Neuronal stem cell (in vitro differentiated cells): Measurements from ENCODE around the gene C5orf58.

Experiments
- DNase-seq: peaks from one replicate; pipeline ENCODE4 v3.0.0-alpha.2; 2013; ENCODE audit warnings: low spot score
- H2AFZ ChIP-seq: one replicate; pipeline ENCODE4 v1.6.1; 2013; ENCODE audit warnings: mild to moderate bottlenecking, low read length, inconsistent platforms
- H2AK5ac ChIP-seq: 2 replicates; pipeline ENCODE4 v1.6.1; 2013; ENCODE audit warnings: low read depth, mild to moderate bottlenecking, inconsistent platforms, low read length, moderate library complexity, mixed read lengths
- H2BK120ac ChIP-seq: 2 replicates; pipeline ENCODE4 v1.6.1; 2013; ENCODE audit warnings: low read depth, mild to moderate bottlenecking, inconsistent platforms, low read length, moderate library complexity, mixed read lengths
- H2BK12ac ChIP-seq: one replicate; pipeline ENCODE4 v1.6.1; 2013; ENCODE audit warnings: low read length, inconsistent platforms
- H2BK15ac ChIP-seq: 2 replicates; pipeline ENCODE4 v1.6.1; 2013; ENCODE audit warnings: mild to moderate bottlenecking, low read length, inconsistent platforms, mixed read lengths
- H2BK5ac ChIP-seq: one replicate; pipeline ENCODE4 v1.6.1; 2013; ENCODE audit warnings: inconsistent platforms, mild to moderate bottlenecking, low read length, moderate library complexity
- H3K14ac ChIP-seq: one replicate; pipeline ENCODE4 v1.6.1; 2013; ENCODE audit warnings: low read length, inconsistent platforms
- H3K18ac ChIP-seq: 2 replicates; pipeline ENCODE4 v1.6.1; 2013; ENCODE audit warnings: low read length, inconsistent platforms
- H3K23ac ChIP-seq: 2 replicates; pipeline ENCODE4 v1.6.1; 2013; ENCODE audit warnings: low read depth, mild to moderate bottlenecking, mixed read lengths, low read length, inconsistent platforms; ENCODE audit not compliant: poor library complexity
- H3K27ac ChIP-seq: replicated peaks from 3 replicates; pipeline ENCODE4 v1.5.1; 2013; ENCODE audit warnings: low read length, inconsistent platforms
- H3K27me3 ChIP-seq, 3 experiments: 2 replicates each; pipeline ENCODE4 v1.6.1; 2013; ENCODE audit warnings: low read length in 3 of 3, mild to moderate bottlenecking in 2 of 3, inconsistent platforms in 1 of 3, low read depth in 1 of 3, mixed read lengths in 1 of 3, moderate library complexity in 1 of 3; ENCODE audit not compliant: control insufficient read depth in 3 of 3, insufficient read depth in 3 of 3
- H3K36me3 ChIP-seq, 2 donors: replicated peaks in 1 of 2; 2 replicates each; pipeline ENCODE4 v1.6.1; 2013; ENCODE audit warnings: low read length in 2 of 2; ENCODE audit not compliant: control insufficient read depth in 2 of 2, insufficient read depth in 2 of 2
- H3K4ac ChIP-seq: 2 replicates; pipeline ENCODE4 v1.6.1; 2013; ENCODE audit warnings: inconsistent platforms, mild to moderate bottlenecking, low read length, moderate library complexity
- H3K4me1 ChIP-seq, 2 donors: 1 replicate in 1 of 2; 2 replicates in 1 of 2; pipeline ENCODE4 v1.6.1; 2013; ENCODE audit warnings: low read length in 2 of 2, low read depth in 1 of 2; ENCODE audit not compliant: control insufficient read depth in 2 of 2, insufficient read depth in 1 of 2
- H3K4me2 ChIP-seq: one replicate; pipeline ENCODE4 v1.6.1; 2013; ENCODE audit warnings: mild to moderate bottlenecking, low read length, inconsistent platforms; ENCODE audit not compliant: insufficient read depth, poor library complexity, severe bottlenecking
- H3K4me3 ChIP-seq, 2 donors: 2 replicates each; pipeline ENCODE4 v1.5.1; 2013; ENCODE audit warnings: low read length in 2 of 2, mild to moderate bottlenecking in 2 of 2, inconsistent platforms in 1 of 2, moderate library complexity in 1 of 2
- H3K79me1 ChIP-seq: one replicate; pipeline ENCODE4 v1.6.1; 2013; ENCODE audit warnings: low read depth, mild to moderate bottlenecking, inconsistent platforms, low read length, moderate library complexity
- H3K9ac ChIP-seq: one replicate; pipeline ENCODE4 v1.6.1; 2013; ENCODE audit warnings: mild to moderate bottlenecking, low read depth, low read length, inconsistent platforms; ENCODE audit not compliant: poor library complexity
- H3K9me3 ChIP-seq, 2 donors: replicated peaks in 1 of 2; 2 replicates each; pipeline versions ENCODE3 to v1.6.1; 2013; ENCODE audit warnings: low read length in 2 of 2, mild to moderate bottlenecking in 2 of 2, inconsistent platforms in 1 of 2, low read depth in 1 of 2, mixed read lengths in 1 of 2, moderate library complexity in 1 of 2; ENCODE audit not compliant: control insufficient read depth in 2 of 2, insufficient read depth in 1 of 2
- H4K8ac ChIP-seq: one replicate; pipeline ENCODE4 v1.6.1; 2013; ENCODE audit warnings: low read depth, mild to moderate bottlenecking, inconsistent platforms, low read length, moderate library complexity
- H4K91ac ChIP-seq: one replicate; pipeline ENCODE4 v1.6.1; 2013; ENCODE audit warnings: low read length, low read depth, mild to moderate bottlenecking, inconsistent platforms; ENCODE audit not compliant: poor library complexity
- WGBS, 2 donors: extraction: QIAGEN DNeasy Blood & Tissue Kit; methylation state at CpG; one replicate each; pipeline ENCODE4 v1.1.7; 2013; ENCODE audit warnings: missing lambda C conversion rate in 2 of 2, mixed read lengths in 1 of 2; ENCODE audit not compliant: insufficient read length in 2 of 2, insufficient replicate concordance in 1 of 2; ENCODE audit errors: extremely low coverage in 2 of 2; 5-methylcytosine and 5-hydroxymethylcytosine counted together

C5orf58 gene

GRCh38 chr5:170206216-170206615 lies 26.6 kb upstream of the C5orf58 start:
- no CpG with 5 or more reads among the region's 3 CpGs for WGBS, 2 donors

GRCh38 chr5:170206958-170207357 lies 25.8 kb upstream of the C5orf58 start:
- no peak overlapping the region for H2BK120ac ChIP-seq
- no peaks in the 10 kb centered on the region for H3K4me1 ChIP-seq
- no peak overlapping the region for H3K4ac ChIP-seq
- no peak overlapping the region for H4K8ac ChIP-seq
- H2BK12ac ChIP-seq: no peak overlapping the region
- no peak overlapping the region for H2BK5ac ChIP-seq
- H3K79me1 ChIP-seq: no peaks in the 10 kb centered on the region
- 100% methylated on average over 1 of the region's 8 CpGs; no CpG with 5 or more reads in 1 of the 2 donors for WGBS, 2 donors
- DNase-seq: no peak
- H3K27ac ChIP-seq: no peak overlapping the region
- H2AFZ ChIP-seq: no peak overlapping the region
- no peak overlapping the region for H2AK5ac ChIP-seq
- no peak overlapping the region for H3K14ac ChIP-seq
- H2BK15ac ChIP-seq: no peak overlapping the region
- no peak overlapping the region for H3K9ac ChIP-seq
- no peak overlapping the region for H4K91ac ChIP-seq
- H3K27me3 ChIP-seq: peaks cover 0 to 4% (median 0%) of the 10 kb centered on the region in 3 experiments
- H3K4me3 ChIP-seq: no peak overlapping the region
- no peak overlapping the region for H3K4me2 ChIP-seq
- H3K36me3 ChIP-seq: no peaks in the 10 kb centered on the region
- no peaks in the 10 kb centered on the region for H3K9me3 ChIP-seq
- H3K18ac ChIP-seq: no peak overlapping the region
- no peak overlapping the region for H3K23ac ChIP-seq

More at GRCh38 chr5:170206216-170206615, 26.6 kb upstream of the C5orf58 start:
- no peak overlapping the region for H3K4me3 ChIP-seq
- H2AK5ac ChIP-seq: no peak overlapping the region
- no peak overlapping the region for H3K9ac ChIP-seq
- H3K23ac ChIP-seq: no peak overlapping the region
- no peak overlapping the region for H2BK5ac ChIP-seq
- no peak overlapping the region for H3K4ac ChIP-seq
- no peak for DNase-seq
- no peaks in the 10 kb centered on the region for H3K36me3 ChIP-seq
- no peak overlapping the region for H3K18ac ChIP-seq
- H2BK15ac ChIP-seq: no peak overlapping the region
- peaks cover 0 to 4% (median 0%) of the 10 kb centered on the region in 3 experiments for H3K27me3 ChIP-seq
- H3K4me1 ChIP-seq: no peaks in the 10 kb centered on the region
- H2AFZ ChIP-seq: no peak overlapping the region
- no peak overlapping the region for H3K27ac ChIP-seq
- H3K79me1 ChIP-seq: no peaks in the 10 kb centered on the region
- no peak overlapping the region for H2BK12ac ChIP-seq
- no peak overlapping the region for H4K91ac ChIP-seq
- no peak overlapping the region for H3K14ac ChIP-seq
- H4K8ac ChIP-seq: no peak overlapping the region
- H3K4me2 ChIP-seq: no peak overlapping the region
- H2BK120ac ChIP-seq: no peak overlapping the region
- H3K9me3 ChIP-seq: no peaks in the 10 kb centered on the region

GRCh38 chr5:170211575-170212334 lies 21.0 kb upstream of the C5orf58 start:
- H3K4ac ChIP-seq: no peak overlapping the region
- H3K23ac ChIP-seq: no peak overlapping the region
- WGBS, 2 donors: no CpG with 5 or more reads among the region's 1 CpG
- no peaks in the 10 kb centered on the region for H3K36me3 ChIP-seq
- H2BK12ac ChIP-seq: no peak overlapping the region
- no peak overlapping the region for H3K18ac ChIP-seq
- no peak overlapping the region for H2BK5ac ChIP-seq
- no peak overlapping the region for H2AFZ ChIP-seq
- no peak overlapping the region for H3K9ac ChIP-seq
- no peaks in the 10 kb centered on the region for H3K79me1 ChIP-seq
- H3K27me3 ChIP-seq: no peaks in the 10 kb centered on the region
- H3K4me2 ChIP-seq: no peak overlapping the region
- H3K14ac ChIP-seq: no peak overlapping the region
- no peak overlapping the region for H4K8ac ChIP-seq
- no peak overlapping the region for H2BK120ac ChIP-seq
- H4K91ac ChIP-seq: no peak overlapping the region
- no peaks in the 10 kb centered on the region for H3K4me1 ChIP-seq
- no peaks in the 10 kb centered on the region for H3K9me3 ChIP-seq
- H3K4me3 ChIP-seq: no peak overlapping the region
- H2AK5ac ChIP-seq: no peak overlapping the region
- DNase-seq: no peak
- no peak overlapping the region for H3K27ac ChIP-seq
- no peak overlapping the region for H2BK15ac ChIP-seq

DNA sequence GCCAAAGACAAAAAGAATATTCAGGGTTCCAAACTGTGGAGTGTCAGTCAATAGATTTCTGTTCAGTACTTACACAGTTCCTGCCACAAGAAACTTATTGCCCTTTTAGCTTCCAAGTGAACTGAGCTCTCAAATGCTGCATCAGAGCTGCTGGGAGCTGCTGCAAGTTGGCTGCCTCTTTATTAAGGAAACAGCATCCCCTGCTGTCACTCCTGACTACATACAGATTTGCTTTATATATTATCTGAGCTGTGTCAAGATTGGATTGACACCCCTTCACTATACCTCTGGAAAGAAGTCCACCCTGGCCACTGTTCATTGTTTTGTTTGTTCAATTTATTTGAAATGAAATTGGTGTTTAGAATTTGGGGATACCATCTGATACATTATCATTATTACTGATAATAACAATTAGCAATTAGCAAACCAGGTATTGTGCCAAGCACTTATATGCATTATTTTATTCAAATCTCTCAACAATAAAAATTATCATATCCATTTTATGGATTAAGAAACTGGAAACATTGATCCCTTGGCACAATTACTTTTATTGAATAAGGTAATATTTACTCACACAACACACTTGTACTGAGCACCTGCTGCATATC lies 16.4 kb upstream of the C5orf58 start:
- Histone ChIP-seq H3K36me3 (no peaks in the 10 kb centered on the region), H3K4me2 (no peak overlapping the region), H3K23ac (no peak overlapping the region), H3K9ac (no peak overlapping the region), H3K27me3 (no peaks in the 10 kb centered on the region), H4K8ac (no peak overlapping the region), H3K9me3 (no peaks in the 10 kb centered on the region), H2BK15ac (no peak overlapping the region), H3K4me1 (peaks cover 0 to 14% of the 10 kb centered on the region in 2 donors), H3K14ac (no peak overlapping the region), H3K18ac (no peak overlapping the region), H2AK5ac (no peak overlapping the region), H3K4ac (no peak overlapping the region), H2BK120ac (no peak overlapping the region), H3K4me3 (no peak overlapping the region), H2BK12ac (no peak overlapping the region), H2BK5ac (no peak overlapping the region), H3K27ac (no peak overlapping the region), H2AFZ (no peak overlapping the region), H3K79me1 (no peaks in the 10 kb centered on the region), H4K91ac (no peak overlapping the region)
- no peak for DNase-seq
